Tibial artery (tissue), 4 donors: ENCODE results near the gene ITPRIP.

Source experiments
- DNase-seq, 2 donors: peaks; one replicate each; pipeline ENCODE4 v3.0.0-alpha.2; 2019
- H3K27ac ChIP-seq, 2 donors: fragments of 200-600 bp; sonication (generic) in 1 of 2; 1 replicate in 1 of 2; 2 replicates in 1 of 2; pipeline ENCODE4 v1.5.1; 2018 to 2019; ENCODE audit warnings: mild to moderate bottlenecking in 1 of 2
- H3K27me3 ChIP-seq, 2 donors: fragments of 200-600 bp; sonication (generic) in 1 of 2; one replicate each; pipeline versions ENCODE4 v1.5.1 to v1.6.0; 2016 to 2019
- H3K36me3 ChIP-seq, 3 donors: fragments of 200-600 bp; sonication (generic) in 2 of 3; one replicate each; pipeline ENCODE4 v1.5.1; 2016 to 2019; ENCODE audit warnings: mild to moderate bottlenecking in 2 of 3
- H3K4me1 ChIP-seq, 4 donors: fragments of 200-600 bp; sonication (generic) in 2 of 4; 1 replicate in 3 of 4; 2 replicates in 1 of 4; pipeline ENCODE4 v1.5.1; 2016 to 2019
- H3K4me3 ChIP-seq, 2 donors: fragments of 200-600 bp; sonication (generic) in 1 of 2; 1 replicate in 1 of 2; 2 replicates in 1 of 2; pipeline ENCODE4 v1.5.1; 2018 to 2019; ENCODE audit warnings: mild to moderate bottlenecking in 2 of 2
- H3K9me3 ChIP-seq, 3 donors: fragments of 200-600 bp; sonication (generic) in 1 of 3; one replicate each; pipeline ENCODE4 v1.5.1; 2016 to 2019
- CTCF ChIP-seq, 2 experiments: fragments of 200-600 bp in 1 of 2; fragments of 450-650 bp in 1 of 2; IDR thresholded peaks; one replicate each; pipeline ENCODE4 v1.5.1; 2017 to 2019; ENCODE audit warnings: antibody characterized with exemption in 2 of 2, mild to moderate bottlenecking in 1 of 2, moderate library complexity in 1 of 2
- intact Hi-C: fragments of 100-400 bp; cut with DNase I; formaldehyde crosslinking; loops from one replicate; pipeline ENCODE4 v1.15.0; 2023; ENCODE audit warnings: low total_unique reads

ITPRIP gene

GRCh38 chr10:104323760-104324201, 14.5 kb downstream of the ITPRIP start:
- Histone ChIP-seq H3K36me3 (no peaks in the 10 kb centered on the region), H3K27ac (peak overlapping the region in 1 of 2 donors; percentile 11), H3K4me3 (no peak overlapping the region), H3K9me3 (no peaks in the 10 kb centered on the region), H3K4me1 (peaks cover 9 to 99% (median 91%) of the 10 kb centered on the region in 4 donors), H3K27me3 (no peaks in the 10 kb centered on the region)
- peak in 1 of 2 donors; percentile 59 for DNase-seq
- TF ChIP-seq CTCF (IDR thresholded peaks at IDR 0.05): no peak
- intact Hi-C loops: no loop called here

- Histone ChIP-seq H3K4me3 (no peak overlapping the region), H3K36me3 (no peaks in the 10 kb centered on the region), H3K4me1 (peaks cover 4 to 99% (median 88%) of the 10 kb centered on the region in 4 donors), H3K27me3 (no peaks in the 10 kb centered on the region), H3K9me3 (no peaks in the 10 kb centered on the region), H3K27ac (peak overlapping the region; percentile 7 to 69)
- intact Hi-C loops: no loop called here
- TF ChIP-seq CTCF (IDR thresholded peaks at IDR 0.05): no peak
- peak; percentile 10 to 19 for DNase-seq
Measured at GRCh38 chr10:104323085-104323484, 15.2 kb downstream of the ITPRIP start.

GRCh38 chr10:104322416-104322782, 15.9 kb downstream of the ITPRIP start:
- TF ChIP-seq CTCF (IDR thresholded peaks at IDR 0.05): no peak
- peak; percentile 24 to 63 for DNase-seq
- Histone ChIP-seq H3K4me1 (peaks cover 3 to 99% (median 88%) of the 10 kb centered on the region in 4 donors), H3K27me3 (no peaks in the 10 kb centered on the region), H3K27ac (peak overlapping the region; percentile 66 to 69), H3K36me3 (no peaks in the 10 kb centered on the region), H3K9me3 (no peaks in the 10 kb centered on the region), H3K4me3 (no peak overlapping the region)
- intact Hi-C loops: no loop called here

GRCh38 chr10:104321725-104322415, 16.4 kb downstream of the ITPRIP start:
- Histone ChIP-seq H3K4me3 (no peak overlapping the region), H3K9me3 (no peaks in the 10 kb centered on the region), H3K36me3 (no peaks in the 10 kb centered on the region), H3K27ac (peak overlapping the region; percentile 66 to 69), H3K4me1 (peaks cover 3 to 99% (median 88%) of the 10 kb centered on the region in 4 donors), H3K27me3 (no peaks in the 10 kb centered on the region)
- intact Hi-C loops: no loop called here
- no peak for TF ChIP-seq CTCF (IDR thresholded peaks at IDR 0.05)
- DNase-seq: peak; percentile 17 to 59

GRCh38 chr10:104321226-104321625, 17.0 kb downstream of the ITPRIP start:
- Histone ChIP-seq H3K4me1 (peaks cover 3 to 99% (median 87%) of the 10 kb centered on the region in 4 donors), H3K27ac (peak overlapping the region; percentile 66 to 69), H3K4me3 (no peak overlapping the region), H3K9me3 (no peaks in the 10 kb centered on the region), H3K36me3 (no peaks in the 10 kb centered on the region), H3K27me3 (no peaks in the 10 kb centered on the region)
- intact Hi-C loops: no loop called here
- TF ChIP-seq CTCF (IDR thresholded peaks at IDR 0.05): no peak
- peak; percentile 24 to 69 for DNase-seq
